ENCODE results near the gene STK24. TPM values are rescaled to one million over a fixed set of nuclear protein-coding genes. Genes with fewer than 3 reads are reported as not detected.
"Not testable (repeated sequence)": the region's sequence is repeated elsewhere in the genome, so short reads cannot be mapped to it uniquely, and the experiment has no call there.

The STK24 gene
- total RNA-seq, 1 donor from 2014 or later: 44.2 TPM

- DNase-seq (ENCODE audit: low spot score) (no peak), ATAC-seq (no peak)
- intact Hi-C loops (cut with DNase I): no loop called here
Measured at GRCh38 chr13:98436233-98436910, 140.5 kb downstream of the STK24 start.

GRCh38 chr13:98435376-98435775 is 141.5 kb downstream of the STK24 start:
- intact Hi-C loops (cut with DNase I): no loop called here
- ATAC-seq (no peak), DNase-seq (ENCODE audit: low spot score) (no peak)

GRCh38 chr13:98434060-98434459 is 142.8 kb downstream of the STK24 start:
- intact Hi-C loops (cut with DNase I): no loop called here
- DNase-seq (ENCODE audit: low spot score) (no peak), ATAC-seq (no peak)

- ATAC-seq (no peak), DNase-seq (ENCODE audit: low spot score) (no peak)
- intact Hi-C loops (cut with DNase I): no loop called here
Measured at GRCh38 chr13:98433654-98434053, 143.3 kb downstream of the STK24 start.

- ATAC-seq (no peak), DNase-seq (ENCODE audit: low spot score) (no peak)
- intact Hi-C loops (cut with DNase I): no loop called here
Measured at GRCh38 chr13:98432638-98433037, 144.3 kb downstream of the STK24 start.

- intact Hi-C loops (cut with DNase I): no loop called here
- DNase-seq (ENCODE audit: low spot score): no peak
- no peak for ATAC-seq
Measured at GRCh38 chr13:98429977-98430736, 146.8 kb downstream of the STK24 start.

GRCh38 chr13:98429531-98429930 is 147.4 kb downstream of the STK24 start:
- no peak for ATAC-seq
- intact Hi-C loops (cut with DNase I): no loop called here
- no peak for DNase-seq (ENCODE audit: low spot score)

- intact Hi-C loops (cut with DNase I): no loop called here
- no peak for DNase-seq (ENCODE audit: low spot score)
Measured at GRCh38 chr13:98429081-98429480, 147.8 kb downstream of the STK24 start.

GRCh38 chr13:98428256-98428966 is 148.5 kb downstream of the STK24 start:
- no peak for DNase-seq (ENCODE audit: low spot score)
- intact Hi-C loops (cut with DNase I): no loop called here
- ATAC-seq: no peak

More at GRCh38 chr13:98429081-98429480, 147.8 kb downstream of the STK24 start:
- no peak for ATAC-seq

GRCh38 chr13:98427331-98427995 is 149.4 kb downstream of the STK24 start:
- no peak for ATAC-seq
- intact Hi-C loops (cut with DNase I): no loop called here
- peak; percentile 28 for DNase-seq (ENCODE audit: low spot score)

GRCh38 chr13:98423417-98423816 is 153.5 kb downstream of the STK24 start:
- ATAC-seq: no peak
- peak; percentile 12 for DNase-seq (ENCODE audit: low spot score)
- intact Hi-C loops (cut with DNase I): no loop called here

GRCh38 chr13:98422046-98422445 is 154.9 kb downstream of the STK24 start:
- no peak for ATAC-seq
- peak; percentile 13 for DNase-seq (ENCODE audit: low spot score)
- intact Hi-C loops (cut with DNase I): no loop called here

GRCh38 chr13:98420554-98421175 is 156.2 kb downstream of the STK24 start:
- intact Hi-C loops (cut with DNase I): no loop called here
- ATAC-seq (no peak), DNase-seq (ENCODE audit: low spot score) (peak; percentile 10)

- ATAC-seq (no peak), DNase-seq (ENCODE audit: low spot score) (peak; percentile 13)
- intact Hi-C loops (cut with DNase I): no loop called here
Measured at GRCh38 chr13:98419786-98420553, 156.9 kb downstream of the STK24 start.

- DNase-seq (ENCODE audit: low spot score) (peak; percentile 32), ATAC-seq (no peak)
- intact Hi-C loops (cut with DNase I): no loop called here
Measured at GRCh38 chr13:98416408-98416807, 160.5 kb downstream of the STK24 start.

- DNase-seq (ENCODE audit: low spot score): peak; percentile 39
- no peak for ATAC-seq
- intact Hi-C loops (cut with DNase I): no loop called here
Measured at GRCh38 chr13:98415326-98416070, 161.4 kb downstream of the STK24 start.

- intact Hi-C loops (cut with DNase I): no loop called here
Measured at GRCh38 chr13:98413796-98414195, 163.1 kb downstream of the STK24 start.

GRCh38 chr13:98413278-98413677 is 163.6 kb downstream of the STK24 start:
- ATAC-seq; DNase-seq (ENCODE audit: low spot score); intact Hi-C loops (cut with DNase I): not testable (repeated sequence)

More at GRCh38 chr13:98413796-98414195, 163.1 kb downstream of the STK24 start:
- peak; percentile 5 for DNase-seq (ENCODE audit: low spot score)
- ATAC-seq: no peak

Data from sciatic nerve (tissue), 2 donors.